ENCODE results near the gene NPR2.
A peak's percentile ranks its signal among the peaks of the same experiment; 100 is the strongest.

NPR2 gene

DNA sequence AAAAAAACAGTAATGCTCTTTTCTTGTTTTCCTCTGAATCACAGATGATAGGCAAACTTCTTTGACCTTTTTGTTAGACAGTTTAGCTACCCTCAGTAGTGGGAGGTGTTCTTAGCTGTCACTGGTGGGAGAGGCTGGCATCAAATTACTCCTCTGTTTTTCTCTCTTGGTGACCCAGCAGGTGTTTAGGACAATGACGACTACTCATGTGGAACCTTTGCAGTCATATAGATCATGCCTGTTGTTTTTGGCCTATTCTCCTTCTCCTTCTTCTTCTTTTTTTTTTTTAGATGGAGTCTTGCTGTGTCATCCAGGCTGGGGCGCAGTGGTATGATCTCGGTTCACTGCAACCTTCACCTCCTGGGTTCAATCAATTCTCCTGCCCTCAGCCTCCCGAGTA is 15.4 kb upstream of the NPR2 start:
- H3K4me3 Mint-ChIP-seq: no peak overlapping the region
- H3K9me3 Mint-ChIP-seq: no peaks in the 10 kb centered on the region
- H3K27ac Mint-ChIP-seq: peak overlapping the region; percentile 50

DNA sequence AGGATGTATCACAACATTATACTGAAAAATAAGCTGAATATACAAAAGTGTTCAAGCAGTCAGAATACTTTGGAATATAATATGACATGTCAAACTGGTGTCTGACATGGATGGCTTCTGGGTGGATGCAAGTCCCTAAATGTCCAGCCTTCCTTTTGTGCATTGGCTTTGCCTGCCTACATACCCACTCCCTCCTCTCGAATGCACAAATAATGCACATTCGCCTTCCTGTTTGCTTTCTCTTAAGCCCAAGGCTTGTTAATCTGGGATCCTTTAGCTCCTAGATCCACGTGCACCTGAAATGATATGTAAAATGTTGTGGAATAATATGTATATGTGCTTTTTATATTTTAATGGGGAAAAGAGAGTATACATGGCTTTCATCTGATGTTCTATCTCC is 12.9 kb upstream of the NPR2 start:
- Mint-ChIP-seq H3K4me3 (no peak overlapping the region), H3K36me3 (ENCODE audit: low read depth) (peaks cover 15% of the 10 kb centered on the region), H3K27ac (no peak overlapping the region), H3K4me1 (ENCODE audit: low read depth) (peaks cover 9% of the 10 kb centered on the region), H3K27me3 (no peaks in the 10 kb centered on the region), H3K9me3 (no peaks in the 10 kb centered on the region)

More for the DNA sequence above, 15.4 kb upstream of the NPR2 start:
- Mint-ChIP-seq H3K4me1 (ENCODE audit: low read depth) (peaks cover 9% of the 10 kb centered on the region), H3K36me3 (ENCODE audit: low read depth) (peaks cover 11% of the 10 kb centered on the region), H3K27me3 (no peaks in the 10 kb centered on the region)

DNA sequence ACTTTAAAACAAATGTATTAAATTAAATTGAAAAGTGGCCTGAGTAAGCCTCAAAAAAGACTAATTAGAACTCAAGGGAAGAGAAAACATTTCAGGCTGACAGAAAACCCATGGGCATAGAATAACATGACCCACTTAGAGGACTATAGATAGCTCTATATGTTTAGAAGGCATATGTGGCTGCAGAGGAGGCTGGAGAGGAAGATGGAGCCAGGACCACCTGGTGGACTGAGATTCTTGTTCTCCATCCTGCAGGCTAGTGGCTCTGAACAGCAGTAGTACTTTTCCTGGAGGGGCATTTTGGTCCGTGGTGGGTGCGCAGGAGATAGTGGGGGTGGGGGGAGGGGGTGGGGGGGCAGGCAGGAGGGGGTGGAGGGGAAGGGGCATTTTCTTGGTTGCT is 10.3 kb upstream of the NPR2 start:
- H3K9me3 Mint-ChIP-seq: no peaks in the 10 kb centered on the region
- no peaks in the 10 kb centered on the region for H3K27me3 Mint-ChIP-seq
- H3K27ac Mint-ChIP-seq: no peak overlapping the region
- peaks cover 28% of the 10 kb centered on the region for H3K36me3 Mint-ChIP-seq (ENCODE audit: low read depth)
- H3K4me3 Mint-ChIP-seq: no peak overlapping the region
- no peaks in the 10 kb centered on the region for H3K4me1 Mint-ChIP-seq (ENCODE audit: low read depth)

DNA sequence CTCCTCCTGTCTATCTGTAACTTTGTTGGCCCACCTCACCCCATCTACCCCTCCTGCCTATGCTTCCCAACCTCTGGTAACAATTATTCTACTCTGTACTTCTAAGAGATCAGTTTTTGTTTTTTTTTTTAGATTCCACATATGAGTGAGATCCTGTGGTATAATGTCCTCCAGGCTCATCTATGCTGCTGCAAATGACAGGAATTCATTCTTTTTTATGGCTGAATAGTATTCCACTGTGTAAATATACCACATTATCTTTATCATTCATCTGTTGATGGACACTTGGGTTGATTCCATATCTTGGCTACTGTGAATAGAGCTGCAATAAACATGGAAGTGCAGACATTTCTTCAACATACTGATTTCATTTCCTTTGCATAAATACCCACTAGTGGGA is 8.0 kb upstream of the NPR2 start:
- Mint-ChIP-seq H3K36me3 (ENCODE audit: low read depth) (peaks cover 39% of the 10 kb centered on the region), H3K27me3 (no peaks in the 10 kb centered on the region), H3K4me3 (no peak overlapping the region), H3K4me1 (ENCODE audit: low read depth) (no peaks in the 10 kb centered on the region), H3K9me3 (no peaks in the 10 kb centered on the region), H3K27ac (no peak overlapping the region)

DNA sequence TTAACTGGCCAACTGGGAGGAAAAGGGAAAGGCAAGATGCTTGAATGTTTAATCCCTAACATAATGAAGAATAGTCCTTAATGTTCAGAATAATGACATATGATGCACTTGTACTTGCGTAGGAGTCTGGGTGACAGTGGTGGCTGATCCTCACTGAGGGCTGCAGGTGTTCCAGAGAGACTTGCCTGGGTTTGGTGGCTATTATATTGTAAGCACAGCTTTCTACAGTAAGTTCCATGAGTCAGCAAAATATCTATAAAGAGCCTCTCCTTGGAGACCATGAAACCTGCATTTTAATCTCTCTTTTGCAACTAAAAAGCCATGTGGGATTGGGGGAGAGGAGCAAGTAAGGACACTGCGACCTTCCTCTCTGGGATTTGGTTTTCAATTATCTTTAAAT is 1.9 kb upstream of the NPR2 start:
- Mint-ChIP-seq H3K9me3 (no peaks in the 10 kb centered on the region), H3K27ac (no peak overlapping the region), H3K27me3 (no peaks in the 10 kb centered on the region), H3K36me3 (ENCODE audit: low read depth) (peaks cover 26% of the 10 kb centered on the region), H3K4me1 (ENCODE audit: low read depth) (no peaks in the 10 kb centered on the region), H3K4me3 (no peak overlapping the region)

DNA sequence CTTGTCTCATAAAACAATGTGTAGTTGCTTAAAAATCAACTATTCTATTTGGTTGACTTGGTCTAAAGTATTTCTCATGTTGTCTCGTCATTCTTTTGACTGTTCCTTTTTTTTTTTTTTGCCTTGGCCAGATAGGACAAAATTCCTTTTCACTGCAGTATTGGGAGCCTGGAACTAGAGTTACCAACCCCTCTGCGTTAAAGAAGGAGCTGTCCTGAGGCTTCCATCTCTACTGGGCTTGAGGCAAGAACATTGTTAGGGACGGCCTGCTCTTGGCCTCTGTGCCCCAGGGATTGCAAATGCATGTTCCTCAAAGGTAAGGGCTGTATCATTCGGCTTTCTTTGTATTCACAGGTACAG is 1.4 kb upstream of the NPR2 start:
- Mint-ChIP-seq H3K36me3 (ENCODE audit: low read depth) (peaks cover 26% of the 10 kb centered on the region), H3K27me3 (no peaks in the 10 kb centered on the region), H3K27ac (no peak overlapping the region), H3K4me3 (no peak overlapping the region), H3K9me3 (no peaks in the 10 kb centered on the region), H3K4me1 (ENCODE audit: low read depth) (no peaks in the 10 kb centered on the region)

DNA sequence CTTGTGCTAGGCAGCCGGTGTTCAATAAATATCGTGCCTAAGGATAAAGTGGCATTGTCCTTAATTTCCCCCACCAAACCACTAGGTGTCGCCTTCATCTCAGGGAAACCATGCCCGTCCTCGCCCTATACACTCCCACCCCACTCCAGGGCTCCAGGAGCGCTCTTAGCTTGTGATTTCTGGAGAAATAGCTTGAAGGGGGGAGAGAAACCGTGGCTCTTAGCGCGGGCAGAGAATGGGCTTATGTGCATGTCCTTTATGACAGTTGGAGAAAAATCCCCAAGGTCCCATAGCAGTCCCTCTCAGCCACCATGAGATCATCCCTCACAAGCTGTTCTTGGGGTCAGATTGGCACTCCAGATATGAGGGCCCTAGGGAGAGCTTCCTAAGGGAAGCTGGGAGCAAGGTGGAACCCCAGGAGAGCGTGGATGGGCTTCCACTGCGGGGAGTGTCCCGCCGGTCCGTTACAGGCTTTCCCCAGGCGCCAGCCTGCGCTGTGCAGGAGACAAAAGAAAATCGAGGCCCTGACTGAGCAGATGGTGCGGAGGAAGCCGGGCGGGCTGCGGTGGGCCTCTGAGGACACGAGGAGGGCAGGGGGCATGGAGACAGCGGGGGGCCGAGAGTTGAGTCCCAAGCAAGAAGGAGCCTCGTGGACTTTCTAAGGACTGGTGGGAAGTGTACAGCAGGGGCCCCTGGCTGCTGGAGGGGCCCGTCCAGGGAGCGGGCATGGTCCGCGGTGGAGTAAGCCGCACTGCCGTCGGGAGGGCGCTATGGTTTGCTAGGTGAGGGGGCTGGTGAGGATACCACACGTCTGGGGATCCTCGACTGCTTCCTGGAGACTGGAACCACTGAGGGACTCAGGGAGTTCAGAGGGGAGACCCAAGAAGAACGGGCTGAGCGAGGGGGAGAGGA is 750 bp upstream of the NPR2 start:
- Mint-ChIP-seq H3K9me3 (no peaks in the 10 kb centered on the region), H3K27me3 (no peaks in the 10 kb centered on the region), H3K27ac (no peak overlapping the region), H3K36me3 (ENCODE audit: low read depth) (peaks cover 25% of the 10 kb centered on the region), H3K4me1 (ENCODE audit: low read depth) (no peaks in the 10 kb centered on the region), H3K4me3 (no peak overlapping the region)

DNA sequence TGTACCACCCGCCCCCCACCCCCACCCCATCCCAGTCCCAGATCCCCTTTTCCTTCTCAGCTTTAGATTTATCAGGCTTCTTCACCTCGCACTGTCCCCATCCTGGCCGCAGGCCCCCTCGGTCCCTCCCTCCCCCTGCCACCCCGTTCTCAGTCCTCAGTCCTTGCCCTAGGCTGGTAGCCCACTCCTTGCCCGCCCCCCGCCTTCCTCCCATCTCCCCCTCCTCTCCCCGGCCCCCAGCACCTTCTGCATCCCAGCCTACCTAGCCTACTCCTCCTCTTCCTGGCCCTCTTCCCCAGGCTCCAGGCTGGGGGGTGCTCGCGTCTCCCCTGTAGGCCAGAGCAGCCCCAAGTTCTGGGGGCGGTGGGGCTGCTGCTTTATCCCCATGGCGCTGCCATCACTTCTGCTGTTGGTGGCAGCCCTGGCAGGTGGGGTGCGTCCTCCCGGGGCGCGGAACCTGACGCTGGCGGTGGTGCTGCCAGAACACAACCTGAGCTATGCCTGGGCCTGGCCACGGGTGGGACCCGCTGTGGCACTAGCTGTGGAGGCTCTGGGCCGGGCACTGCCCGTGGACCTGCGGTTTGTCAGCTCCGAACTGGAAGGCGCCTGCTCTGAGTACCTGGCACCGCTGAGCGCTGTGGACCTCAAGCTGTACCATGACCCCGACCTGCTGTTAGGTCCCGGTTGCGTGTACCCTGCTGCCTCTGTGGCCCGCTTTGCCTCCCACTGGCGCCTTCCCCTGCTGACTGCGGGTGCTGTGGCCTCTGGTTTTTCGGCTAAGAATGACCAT is 828 bp downstream of the NPR2 start:
- Mint-ChIP-seq H3K9me3 (no peaks in the 10 kb centered on the region), H3K4me3 (no peak overlapping the region), H3K4me1 (ENCODE audit: low read depth) (peaks cover 4% of the 10 kb centered on the region), H3K36me3 (ENCODE audit: low read depth) (peaks cover 15% of the 10 kb centered on the region), H3K27me3 (no peaks in the 10 kb centered on the region), H3K27ac (no peak overlapping the region)

DNA sequence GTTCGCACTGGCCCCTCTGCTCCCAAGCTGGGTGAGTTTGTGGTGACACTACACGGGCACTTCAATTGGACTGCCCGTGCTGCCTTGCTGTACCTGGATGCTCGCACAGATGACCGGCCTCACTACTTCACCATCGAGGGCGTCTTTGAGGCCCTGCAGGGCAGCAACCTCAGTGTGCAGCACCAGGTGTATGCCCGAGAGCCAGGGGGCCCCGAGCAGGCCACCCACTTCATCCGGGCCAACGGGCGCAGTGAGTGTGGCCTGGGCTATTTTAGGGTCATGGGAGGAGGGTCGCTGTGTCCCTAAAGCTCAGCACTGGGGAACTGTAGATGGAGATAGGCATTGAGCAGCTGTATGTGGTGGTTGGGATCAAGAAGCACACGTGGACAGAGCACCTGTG is 1.4 kb downstream of the NPR2 start:
- Mint-ChIP-seq H3K27ac (no peak overlapping the region), H3K4me1 (ENCODE audit: low read depth) (peaks cover 9% of the 10 kb centered on the region), H3K4me3 (no peak overlapping the region), H3K36me3 (ENCODE audit: low read depth) (peaks cover 11% of the 10 kb centered on the region), H3K27me3 (no peaks in the 10 kb centered on the region), H3K9me3 (no peaks in the 10 kb centered on the region)

DNA sequence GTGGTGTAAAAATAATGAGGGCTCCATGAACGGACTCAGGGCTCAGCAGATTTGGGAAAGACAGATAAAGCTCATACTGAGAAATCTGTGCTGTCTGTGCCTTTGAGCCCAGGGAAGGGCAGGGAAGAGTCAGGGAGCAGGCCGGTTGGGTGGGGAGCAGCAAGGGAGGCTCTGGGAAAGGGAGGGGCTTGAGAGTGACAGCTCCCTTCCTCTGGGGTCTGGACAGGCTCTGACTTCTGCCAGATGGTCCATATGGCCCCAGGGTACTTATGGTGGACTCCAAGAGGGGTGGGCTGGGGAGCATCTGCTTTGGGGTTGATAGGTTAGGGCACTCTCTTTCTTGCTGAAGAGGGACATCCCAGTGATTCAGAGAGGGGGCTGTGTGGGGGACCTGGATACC is 2.1 kb downstream of the NPR2 start:
- Mint-ChIP-seq H3K27me3 (no peaks in the 10 kb centered on the region), H3K27ac (no peak overlapping the region), H3K9me3 (no peaks in the 10 kb centered on the region), H3K4me3 (no peak overlapping the region), H3K36me3 (ENCODE audit: low read depth) (peaks cover 9% of the 10 kb centered on the region), H3K4me1 (ENCODE audit: low read depth) (peaks cover 15% of the 10 kb centered on the region)

DNA sequence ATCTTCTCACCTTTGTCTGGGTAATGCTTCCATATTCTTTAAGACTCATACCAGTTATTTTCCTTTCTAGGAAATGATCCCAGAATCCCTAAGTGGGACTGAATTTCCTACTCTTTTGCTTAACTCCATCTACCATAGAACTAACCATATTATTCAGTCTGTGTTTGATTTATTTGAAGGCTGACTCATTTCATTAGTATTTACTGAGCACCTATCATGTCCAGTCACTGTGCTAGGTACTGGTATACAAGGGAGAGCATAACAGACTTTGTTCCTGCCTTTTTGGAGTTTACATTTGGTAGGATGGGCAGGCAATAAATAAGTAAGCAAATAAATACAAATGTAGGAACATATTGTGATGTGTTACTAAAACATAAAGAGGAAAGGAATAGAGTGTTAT is 4.3 kb downstream of the NPR2 start:
- Mint-ChIP-seq H3K27ac (no peak overlapping the region), H3K4me1 (ENCODE audit: low read depth) (peaks cover 26% of the 10 kb centered on the region), H3K4me3 (no peak overlapping the region), H3K36me3 (ENCODE audit: low read depth) (peaks cover 10% of the 10 kb centered on the region), H3K27me3 (no peaks in the 10 kb centered on the region), H3K9me3 (no peaks in the 10 kb centered on the region)

DNA sequence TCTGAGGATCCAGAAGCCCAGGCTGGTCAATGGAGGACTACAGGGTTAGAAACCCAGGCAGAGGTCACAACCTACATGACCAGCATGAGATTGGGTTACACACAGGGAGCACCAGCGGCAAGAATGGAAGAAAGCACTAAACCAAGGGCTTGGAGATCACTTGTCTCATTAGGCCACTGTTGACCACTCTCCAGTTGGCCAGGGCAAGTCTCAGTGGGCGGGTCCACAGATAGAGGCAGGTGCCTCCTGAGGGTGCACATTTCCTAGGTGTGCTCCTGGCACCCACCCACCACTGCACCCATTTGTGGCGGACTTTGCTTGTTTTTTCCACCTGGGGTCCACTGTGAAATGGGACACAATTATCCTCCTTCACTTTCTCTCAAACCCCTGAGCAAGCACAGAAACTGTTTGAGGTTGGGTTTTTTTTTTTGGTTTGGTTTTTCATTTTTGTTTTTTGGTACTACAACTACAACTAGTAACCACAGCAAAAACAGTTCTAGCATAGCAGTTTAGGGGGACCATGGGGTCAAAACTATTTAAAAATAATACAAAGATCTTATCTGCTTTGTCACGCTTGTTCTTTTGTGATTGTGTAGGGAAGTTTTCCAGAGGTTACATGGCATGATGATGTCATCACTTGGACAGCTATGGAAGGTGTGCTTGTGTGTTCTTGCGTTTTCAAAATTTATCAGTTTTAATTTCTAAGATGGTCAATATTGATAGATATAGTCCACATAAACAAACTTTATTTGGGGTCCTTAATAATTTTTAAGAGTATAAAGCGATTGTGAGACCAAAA is 6.1 kb downstream of the NPR2 start:
- peaks cover 26% of the 10 kb centered on the region for H3K4me1 Mint-ChIP-seq (ENCODE audit: low read depth)
- H3K4me3 Mint-ChIP-seq: no peak overlapping the region
- no peaks in the 10 kb centered on the region for H3K27me3 Mint-ChIP-seq
- no peak overlapping the region for H3K27ac Mint-ChIP-seq
- no peaks in the 10 kb centered on the region for H3K9me3 Mint-ChIP-seq
- H3K36me3 Mint-ChIP-seq (ENCODE audit: low read depth): peaks cover 23% of the 10 kb centered on the region

DNA sequence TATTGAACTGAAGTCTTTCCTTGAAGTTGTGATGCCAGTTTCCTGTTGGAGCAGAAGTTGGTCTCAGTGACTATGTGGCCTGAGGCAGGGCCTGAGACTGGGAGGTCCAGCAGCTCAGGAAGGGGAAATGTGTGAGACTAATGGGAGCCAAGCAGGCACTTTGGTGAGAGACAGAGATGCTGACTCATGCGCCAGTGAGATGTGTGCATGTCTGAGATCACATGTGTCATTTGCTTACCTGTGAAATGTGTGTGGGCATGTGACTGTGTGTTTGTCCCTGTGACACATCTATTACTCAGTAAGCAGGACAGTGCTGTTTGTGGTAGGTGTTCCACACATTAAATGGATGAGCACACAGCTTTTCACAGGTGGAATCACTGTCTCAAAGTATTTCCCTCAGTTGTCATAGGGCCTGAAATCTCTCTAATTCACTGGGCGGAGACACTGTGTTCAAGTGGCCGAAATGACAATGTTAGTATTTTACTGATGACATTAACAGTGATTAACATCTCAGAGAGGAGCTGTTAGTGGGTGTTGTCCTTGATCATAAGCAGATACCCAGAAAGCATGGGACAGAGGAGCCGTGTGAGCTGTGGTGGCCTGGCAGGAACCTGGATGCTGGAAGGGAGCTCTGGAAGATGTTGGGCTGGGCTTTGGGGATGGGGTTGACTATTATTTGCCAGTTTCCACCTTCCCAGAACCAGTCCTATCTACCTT is 7.4 kb downstream of the NPR2 start:
- Mint-ChIP-seq H3K27me3 (no peaks in the 10 kb centered on the region), H3K4me1 (ENCODE audit: low read depth) (peaks cover 26% of the 10 kb centered on the region), H3K36me3 (ENCODE audit: low read depth) (peaks cover 26% of the 10 kb centered on the region), H3K9me3 (no peaks in the 10 kb centered on the region), H3K4me3 (no peak overlapping the region), H3K27ac (peak overlapping the region; percentile 71)

DNA sequence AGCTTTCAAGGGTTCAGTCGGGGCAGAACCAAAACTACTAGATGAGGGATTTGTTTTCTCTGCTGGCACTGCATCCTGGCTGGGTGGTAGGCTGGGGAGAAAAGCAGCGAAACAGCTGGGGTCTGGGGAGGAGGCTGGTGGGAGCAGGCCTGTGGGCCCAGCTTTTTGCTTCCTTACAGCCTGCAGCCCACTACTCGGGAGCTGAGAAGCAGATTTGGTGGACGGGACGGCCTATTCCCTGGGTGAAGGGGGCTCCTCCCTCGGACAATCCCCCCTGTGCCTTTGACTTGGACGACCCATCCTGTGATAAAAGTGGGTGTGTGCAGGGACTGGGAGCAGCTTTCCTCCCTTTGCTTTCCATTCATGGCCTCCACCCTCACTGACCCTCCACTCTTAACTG is 9.1 kb downstream of the NPR2 start:
- no peaks in the 10 kb centered on the region for H3K27me3 Mint-ChIP-seq
- H3K27ac Mint-ChIP-seq: no peak overlapping the region
- H3K4me3 Mint-ChIP-seq: no peak overlapping the region
- no peaks in the 10 kb centered on the region for H3K9me3 Mint-ChIP-seq
- peaks cover 26% of the 10 kb centered on the region for H3K4me1 Mint-ChIP-seq (ENCODE audit: low read depth)
- H3K36me3 Mint-ChIP-seq (ENCODE audit: low read depth): peaks cover 26% of the 10 kb centered on the region

All from stimulated activated naive CD8-positive, alpha-beta T cell treated with anti-CD3 and anti-CD28 coated beads, Interleukin-15, Interleukin-2, amounts not matched to agents 100 ng/mL and 50 ng/mL, for 24 hours (primary cell).